ENCODE data around the gene NAGK. TPM values are rescaled to one million over a fixed set of nuclear protein-coding genes. Genes with fewer than 3 reads are reported as not detected.
"Not testable (repeated sequence)": the region's sequence is repeated elsewhere in the genome, so short reads cannot be mapped to it uniquely, and the experiment has no call there.

The NAGK gene
- total and polyA plus RNA-seq, 2 of the 8 experiments (the other 6 are each of a cell fraction or from before 2014, with no cell fraction given) = 57.9 to 59.9 TPM

DNA sequence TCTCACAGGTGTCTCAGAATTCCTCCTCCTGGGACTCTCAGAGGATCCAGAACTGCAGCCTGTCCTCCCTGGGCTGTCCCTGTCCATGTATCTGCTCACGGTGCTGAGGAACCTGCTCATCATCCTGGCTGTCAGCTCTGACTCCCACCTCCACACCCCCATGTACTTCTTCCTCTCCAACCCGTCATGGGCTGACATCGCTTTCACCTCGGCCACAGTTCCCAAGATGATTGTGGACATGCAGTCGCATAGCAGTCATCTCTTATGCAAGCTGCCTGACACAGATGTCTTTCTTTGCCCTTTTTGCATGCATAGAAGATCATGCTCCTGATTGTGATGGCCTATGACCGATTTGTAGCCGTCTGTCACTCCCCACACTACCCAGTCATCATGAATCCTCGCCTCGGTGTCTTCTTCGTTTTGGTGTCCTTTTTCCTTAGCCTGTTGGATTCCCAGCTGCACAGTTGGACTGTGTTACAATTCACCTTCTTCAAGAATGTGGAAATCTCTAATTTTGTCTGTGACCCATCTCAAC lies 13.2 kb upstream of the NAGK start:
- H2BK20ac ChIP-seq (ENCODE audit: low read length); H4K91ac ChIP-seq (replicated peaks; ENCODE audit: insufficient read length, low read length); H2BK120ac ChIP-seq (replicated peaks; ENCODE audit: low read depth, low read length); FAIRE-seq; H3K27ac ChIP-seq (ENCODE audit: low read depth, low read length); H3K36me3 ChIP-seq (ENCODE audit: control insufficient read depth in 2 of 4, insufficient read depth in 4 of 4, low read length in 3 of 4); H3K9ac ChIP-seq (replicated peaks in 1 of 4; ENCODE audit: extremely low read depth in 1 of 4, low read depth in 3 of 4, low read length in 3 of 4); H3K79me2 ChIP-seq (ENCODE audit: control insufficient read depth in 1 of 2, insufficient read depth in 2 of 2, low read length in 2 of 2); H3K23me2 ChIP-seq (ENCODE audit: low read depth, low read length); POLR2A ChIA-PET (ENCODE audit: partially characterized antibody); H3K18ac ChIP-seq (ENCODE audit: extremely low read depth, low read length); H3K23ac ChIP-seq (ENCODE audit: insufficient read length); H4K5ac ChIP-seq (ENCODE audit: insufficient read length, low read depth, low read length); H3K27me3 ChIP-seq (replicated peaks in 1 of 4; ENCODE audit: control insufficient read depth in 3 of 4, extremely low read depth in 1 of 4, insufficient read depth in 3 of 4, low read length in 3 of 4); CTCF ChIA-PET (ENCODE audit: partially characterized antibody); H3K4ac ChIP-seq (replicated peaks; ENCODE audit: insufficient read length, low read depth, low read length); H3K4me2 ChIP-seq (ENCODE audit: insufficient read depth in 1 of 2, low read depth in 2 of 2, low read length in 2 of 2); H2BK5ac ChIP-seq (ENCODE audit: low read depth, low read length); H2BK12ac ChIP-seq (ENCODE audit: low read depth, low read length); H4K20me1 ChIP-seq (replicated peaks in 1 of 2; ENCODE audit: control insufficient read depth in 1 of 2, insufficient read depth in 2 of 2, low read length in 2 of 2); H2AFZ ChIP-seq (ENCODE audit: low read length); H2AK5ac ChIP-seq (ENCODE audit: low read depth, low read length); H3K14ac ChIP-seq (ENCODE audit: insufficient read length); DNase-seq (ENCODE audit: low read depth in 1 of 2, low spot score in 2 of 2); H3K79me1 ChIP-seq (ENCODE audit: low read depth, low read length); H4K8ac ChIP-seq (ENCODE audit: extremely low read depth, insufficient read depth, low read length); H3K4me3 ChIP-seq (ENCODE audit: extremely low read depth in 1 of 4, insufficient read depth in 2 of 4, low read depth in 3 of 4, low read length in 4 of 4); H3K4me1 ChIP-seq (replicated peaks in 1 of 4; ENCODE audit: control insufficient read depth in 3 of 4, insufficient read depth in 4 of 4, low read length in 3 of 4); H2BK15ac ChIP-seq (ENCODE audit: low read length); H3K56ac ChIP-seq (replicated peaks; ENCODE audit: insufficient read length, low read depth, low read length); H3K9me3 ChIP-seq (ENCODE audit: insufficient read depth in 2 of 2, low read depth in 1 of 2, low read length in 1 of 2): not testable (repeated sequence)
- WGBS, 2 experiments (ENCODE audit: extremely low coverage in 1 of 2, insufficient coverage in 1 of 2, insufficient read length in 1 of 2, insufficient replicate concordance in 2 of 2, low coverage in 1 of 2, low lambda C conversion rate in 2 of 2, missing lambda C conversion rate in 1 of 2) = 81% methylated on average over 10 of the region's 10 CpGs; no CpG with 5 or more reads in 1 of the 2 experiments

Data from H1 (cell line).